Loucy (cell line): ENCODE results near the gene CHMP4B.

Experiments used
- CTCF ChIP-seq: fragments of 200-600 bp; sonication (generic); conservative IDR thresholded peaks from 2 replicates; pipeline ENCODE4 v1.5.1; 2014; ENCODE audit warnings: mild to moderate bottlenecking, antibody characterized with exemption, low read length
- EZH2phosphoT487 ChIP-seq: fragments of 200-600 bp; IDR thresholded peaks from 2 replicates; pipeline ENCODE4 v1.6.1; 2018; ENCODE audit warnings: antibody characterized with exemption, mild to moderate bottlenecking, moderate library complexity, borderline replicate concordance

- TF ChIP-seq CTCF = no peak
- TF ChIP-seq EZH2phosphoT487 = no peak
Observed at GRCh38 chr20:33865761-33866370, 54.7 kb downstream of the CHMP4B start.
